Right lobe of liver (tissue), 6 donors: ENCODE measurements around the gene CALR. TPM values are rescaled to one million over a fixed set of nuclear protein-coding genes. Genes with fewer than 3 reads are reported as not detected.

Source experiments
- ATAC-seq, 4 donors: fragments of 200-7000 bp; cut with Tn5 transposase; one replicate each; pipeline ENCODE4 v1.9.1; 2020; ENCODE audit warnings: mild to moderate bottlenecking in 4 of 4, moderate library complexity in 4 of 4
- DNase-seq, 3 donors: peaks; one replicate each; pipeline ENCODE4 v3.0.0-alpha.2; 2020
- H3K27ac ChIP-seq, 3 donors: fragments of 200-600 bp; one replicate each; pipeline ENCODE4 v1.8.0; 2022
- H3K27me3 ChIP-seq, 2 donors: fragments of 200-600 bp; one replicate each; pipeline ENCODE4 v1.8.0; 2022
- H3K36me3 ChIP-seq, 4 donors: fragments of 200-600 bp; sonication (generic) in 1 of 4; one replicate each; pipeline versions ENCODE4 v1.5.1 to v1.8.0; 2017 to 2022; ENCODE audit warnings: control low read depth in 1 of 4
- H3K4me1 ChIP-seq, 4 donors: fragments of 200-600 bp; sonication (generic) in 1 of 4; one replicate each; pipeline versions ENCODE4 v1.5.1 to v1.8.0; 2017 to 2022; ENCODE audit warnings: control low read depth in 1 of 4
- H3K4me3 ChIP-seq, 3 donors: fragments of 200-600 bp; one replicate each; pipeline ENCODE4 v1.8.0; 2022
- H3K9me3 ChIP-seq, 4 donors: fragments of 200-600 bp; sonication (generic) in 1 of 4; one replicate each; pipeline versions ENCODE4 v1.5.1 to v1.8.0; 2017 to 2022; ENCODE audit warnings: control low read depth in 1 of 4
- POLR2A ChIP-seq: fragments of 450-650 bp; IDR thresholded peaks from one replicate; pipeline ENCODE4 v1.6.1; 2017; ENCODE audit warnings: antibody characterized with exemption, mild to moderate bottlenecking
- WGBS: methylation state at CpG from one replicate; pipeline ENCODE4 v1.1.6; 2018; ENCODE audit warnings: low coverage, low lambda C conversion rate; ENCODE audit not compliant: insufficient coverage; ENCODE audit errors: missing lambda C conversion rate; 5-methylcytosine and 5-hydroxymethylcytosine counted together
- intact Hi-C, 2 donors: fragments of 100-400 bp; cut with DNase I; formaldehyde crosslinking; loops; one replicate each; pipeline versions ENCODE4 v1.11.2 to v1.14.1; 2022
- total RNA-seq, 6 experiments: library from RNA; depleted of rRNA in 2 of 6; stranded (reverse); fragments of >200 nt in 2 of 6; fragmentation: NEBNext Ultra II Directional in 3 of 6; extraction: Animal tissue kit (Norgen Biotek cat#: 25700) in 3 of 6; gene quantifications; one replicate each; pipeline versions ENCODE4 v1.1.0 to v1.2.4, GENCODE V29; 2016 to 2023
- TF ChIP-seq, protein P1 (sequence below), 4 donors: fragments of 200-600 bp in 3 of 4; fragments of 450-650 bp in 1 of 4; IDR thresholded peaks; one replicate each; pipeline versions ENCODE4 v1.5.1 to v1.8.0; 2016 to 2022; ENCODE audit warnings: antibody characterized with exemption in 4 of 4, mild to moderate bottlenecking in 2 of 4
- donor health status: DM: no; HTN: yes; CAD: no.
- donor health status: DM: no; HTN: no; CAD: no.
- donor health status: DM: no; HTN: no; CAD: no.
- donor health status: DM: no; HTN: yes; CAD: no.
- donor health status: DM: no; HTN: yes; CAD: no.

CALR gene
- total RNA-seq, 6 experiments from 2014 or later = 771 to 1,471 (median 1,008) TPM

DNA sequence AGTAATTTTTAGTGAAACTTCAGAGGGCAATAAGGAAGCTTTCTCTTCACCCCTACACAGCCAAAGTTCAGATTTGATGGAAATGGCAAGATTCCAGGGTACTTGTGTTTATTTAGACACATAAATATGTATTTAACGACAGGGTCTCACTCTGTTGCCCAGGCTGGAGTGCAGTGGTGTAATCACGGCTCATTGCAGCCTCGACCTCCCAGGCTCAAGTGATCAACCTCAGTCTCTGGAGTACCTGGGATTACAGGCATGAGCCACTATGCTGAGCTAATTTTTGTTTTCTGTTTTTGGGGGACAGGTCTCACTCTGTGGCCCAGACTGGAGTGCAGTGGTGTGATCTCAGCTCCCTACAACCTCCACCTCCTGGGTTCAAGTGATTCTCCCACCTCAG, 17.4 kb upstream of the CALR start:
- intact Hi-C loops = no loop called here
- Histone ChIP-seq H3K4me1 (peaks cover 0 to 6% (median 2%) of the 10 kb centered on the region in 4 donors), H3K9me3 (no peaks in the 10 kb centered on the region), H3K27ac (no peak overlapping the region), H3K27me3 (no peaks in the 10 kb centered on the region), H3K36me3 (peaks cover 0 to 39% (median 19%) of the 10 kb centered on the region in 4 donors), H3K4me3 (no peak overlapping the region)
- ATAC-seq = no peak
- 43% methylated on average over 3 of the region's 3 CpGs for WGBS
- no peak for TF ChIP-seq POLR2A
- TF ChIP-seq, protein P1, sequence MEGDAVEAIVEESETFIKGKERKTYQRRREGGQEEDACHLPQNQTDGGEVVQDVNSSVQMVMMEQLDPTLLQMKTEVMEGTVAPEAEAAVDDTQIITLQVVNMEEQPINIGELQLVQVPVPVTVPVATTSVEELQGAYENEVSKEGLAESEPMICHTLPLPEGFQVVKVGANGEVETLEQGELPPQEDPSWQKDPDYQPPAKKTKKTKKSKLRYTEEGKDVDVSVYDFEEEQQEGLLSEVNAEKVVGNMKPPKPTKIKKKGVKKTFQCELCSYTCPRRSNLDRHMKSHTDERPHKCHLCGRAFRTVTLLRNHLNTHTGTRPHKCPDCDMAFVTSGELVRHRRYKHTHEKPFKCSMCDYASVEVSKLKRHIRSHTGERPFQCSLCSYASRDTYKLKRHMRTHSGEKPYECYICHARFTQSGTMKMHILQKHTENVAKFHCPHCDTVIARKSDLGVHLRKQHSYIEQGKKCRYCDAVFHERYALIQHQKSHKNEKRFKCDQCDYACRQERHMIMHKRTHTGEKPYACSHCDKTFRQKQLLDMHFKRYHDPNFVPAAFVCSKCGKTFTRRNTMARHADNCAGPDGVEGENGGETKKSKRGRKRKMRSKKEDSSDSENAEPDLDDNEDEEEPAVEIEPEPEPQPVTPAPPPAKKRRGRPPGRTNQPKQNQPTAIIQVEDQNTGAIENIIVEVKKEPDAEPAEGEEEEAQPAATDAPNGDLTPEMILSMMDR (IDR thresholded peaks at IDR 0.05) = no peak
- DNase-seq = no peak

DNA sequence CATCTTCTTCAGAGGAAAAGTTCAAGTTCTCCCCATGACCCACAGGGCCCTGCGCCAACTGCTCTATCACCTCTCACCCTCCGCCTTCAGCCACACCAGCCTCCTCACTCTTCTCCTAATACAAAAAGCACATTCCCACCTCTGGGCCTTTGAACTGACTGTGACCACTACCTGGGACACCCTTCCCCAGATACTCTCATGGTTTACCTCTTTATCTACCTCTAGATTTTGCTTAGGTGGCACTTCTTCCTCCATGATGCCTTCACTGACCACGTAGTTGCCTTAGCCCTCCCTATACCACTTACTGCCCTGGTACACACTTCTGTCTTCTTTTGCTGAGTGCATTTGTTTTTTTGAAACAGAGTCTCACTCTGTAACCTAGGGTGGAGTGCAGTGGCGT, 15.4 kb upstream of the CALR start:
- intact Hi-C loops = no loop called here
- TF ChIP-seq, protein P1 (IDR thresholded peaks at IDR 0.05) = no peak
- TF ChIP-seq POLR2A = no peak
- Histone ChIP-seq H3K36me3 (peaks cover 0 to 57% (median 26%) of the 10 kb centered on the region in 4 donors), H3K27me3 (no peaks in the 10 kb centered on the region), H3K4me1 (peaks cover 0 to 6% (median 2%) of the 10 kb centered on the region in 4 donors), H3K27ac (no peak overlapping the region), H3K9me3 (no peaks in the 10 kb centered on the region), H3K4me3 (no peak overlapping the region)
- ATAC-seq (no peak), DNase-seq (no peak)
- 83% methylated on average over 4 of the region's 4 CpGs for WGBS

DNA sequence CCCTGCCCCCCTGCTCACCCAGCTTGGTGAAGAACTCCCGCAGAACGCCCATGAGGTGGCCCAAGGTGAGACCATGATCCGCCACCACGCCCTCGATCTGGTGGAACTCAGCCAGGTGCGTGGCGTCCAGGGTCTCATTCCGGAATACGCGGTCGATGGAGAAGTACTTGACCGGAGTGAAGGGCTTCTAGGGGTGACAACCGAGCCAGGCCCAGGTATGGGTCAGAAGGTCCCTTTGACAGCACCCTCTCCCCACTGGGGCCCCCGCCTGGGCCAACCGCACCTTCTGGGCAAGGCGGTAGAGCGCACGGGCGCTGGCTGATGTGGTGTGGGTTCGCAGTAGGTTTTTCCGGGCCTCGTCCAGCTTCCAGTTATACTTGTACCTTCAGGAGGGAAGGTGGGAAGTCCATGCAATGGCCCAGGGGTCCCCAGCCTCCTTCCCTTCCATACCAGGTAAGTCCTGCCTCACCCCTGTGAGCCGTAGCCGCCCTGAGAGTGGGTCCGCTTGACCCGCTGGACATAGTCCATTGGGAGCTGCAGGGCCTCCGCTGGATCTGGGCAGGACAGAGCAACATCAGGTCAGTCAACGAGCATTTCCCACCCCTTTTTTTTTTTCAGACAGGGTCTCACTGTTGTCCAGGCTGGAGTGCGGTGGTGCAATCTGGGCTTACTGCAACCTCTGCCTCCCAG, 13.6 kb upstream of the CALR start:
- DNase-seq (no peak), ATAC-seq (peak in 1 of 4 donors; percentile 20)
- Histone ChIP-seq H3K9me3 (no peaks in the 10 kb centered on the region), H3K27me3 (no peaks in the 10 kb centered on the region), H3K36me3 (peaks cover 3 to 74% (median 34%) of the 10 kb centered on the region in 4 donors), H3K27ac (no peak overlapping the region), H3K4me3 (no peak overlapping the region), H3K4me1 (no peaks in the 10 kb centered on the region)
- WGBS = 94% methylated on average over 13 of the region's 29 CpGs
- TF ChIP-seq, protein P1 (IDR thresholded peaks at IDR 0.05) = no peak
- no peak for TF ChIP-seq POLR2A
- intact Hi-C loops = no loop called here

DNA sequence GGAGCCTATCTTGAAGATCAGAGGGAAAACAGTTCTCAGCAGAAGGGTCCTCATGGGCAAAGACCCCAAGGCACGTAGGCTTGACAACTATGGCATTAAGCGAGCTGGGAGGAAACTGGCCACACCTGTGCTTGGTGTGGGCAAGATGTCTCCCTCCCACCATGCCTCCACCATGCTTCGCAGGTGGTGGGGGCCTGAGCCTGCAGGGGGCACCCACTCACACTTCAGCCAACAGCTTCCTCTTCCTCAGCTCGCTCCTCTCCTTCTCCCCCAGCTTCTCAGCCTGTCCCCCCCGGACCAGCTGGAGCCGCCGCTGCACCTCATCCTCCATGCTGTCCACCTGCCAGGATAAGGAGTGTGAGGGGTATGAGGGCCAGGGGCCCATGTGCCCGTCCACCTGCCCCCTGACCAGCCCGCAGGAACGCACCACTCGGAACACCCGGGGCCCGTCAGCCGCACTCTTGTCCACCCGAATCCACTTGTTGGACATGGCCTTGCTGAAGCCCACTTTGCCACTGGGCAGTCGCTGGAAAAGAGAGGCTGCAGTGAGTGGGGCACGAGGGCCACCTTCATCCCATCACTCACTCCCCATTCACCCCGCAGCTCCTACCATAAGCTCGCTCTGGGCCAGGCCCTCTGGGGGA, 8.3 kb upstream of the CALR start:
- WGBS = no CpG with 5 or more reads among the region's 19 CpGs
- no peak for ATAC-seq

More for the DNA sequence above, 8.3 kb upstream of the CALR start:
- Histone ChIP-seq H3K36me3 (peaks cover 0 to 53% (median 23%) of the 10 kb centered on the region in 4 donors), H3K27me3 (no peaks in the 10 kb centered on the region), H3K4me3 (no peak overlapping the region), H3K9me3 (no peaks in the 10 kb centered on the region), H3K4me1 (peaks cover 0 to 16% (median 7%) of the 10 kb centered on the region in 4 donors), H3K27ac (no peak overlapping the region)
- DNase-seq = no peak
- intact Hi-C loops = loop anchor here in 1 of 2 donors (10.0 kb wide), 1 partner anchor 45 kb away; the partner anchor contains the start of genes DNASE2 and KLF1
- no peak for TF ChIP-seq POLR2A
- TF ChIP-seq, protein P1 (IDR thresholded peaks at IDR 0.05) = no peak
